Dermis blood vessel endothelial cell (primary cell): Measurements from ENCODE around the gene FHIP1B. TPM values are rescaled to one million over a fixed set of nuclear protein-coding genes. Genes with fewer than 3 reads are reported as not detected.

ENCODE experiments used
- DNase-seq: peaks from one replicate; pipeline ENCODE4 v3.0.0; 2010
- total RNA-seq: library from RNA; depleted of rRNA; stranded (reverse); fragments of >200 nt; gene quantifications from 2 replicates; pipeline ENCODE4 v1.2.3, GENCODE V29; 2014

Gene FHIP1B
- total RNA-seq, 1 donor from 2014 or later: 15.1 TPM

GRCh38 chr11:6238902-6239301, 4.5 kb upstream of the FHIP1B start, which contains the start of gene CNGA4:
CNGA4 (plus strand) TSS chr11:6239089; CDS start chr11:6239207, 118 bp downstream.
- DNase-seq: no peak

- no peak for DNase-seq
These were observed 3.4 kb upstream of the FHIP1B start for GRCh38 chr11:6237761-6238302.

- DNase-seq: no peak
These were observed 2.8 kb upstream of the FHIP1B start for GRCh38 chr11:6237266-6237665.

- no peak for DNase-seq
These were observed 451 bp downstream of the FHIP1B start for GRCh38 chr11:6233984-6234386.

- DNase-seq: no peak
These were observed 1.5 kb downstream of the FHIP1B start for GRCh38 chr11:6232899-6233298.

GRCh38 chr11:6229911-6230310, 4.5 kb downstream of the FHIP1B start:
- DNase-seq: no peak

- DNase-seq: no peak
These were observed 5.9 kb downstream of the FHIP1B start for GRCh38 chr11:6228520-6228919.

GRCh38 chr11:6225896-6226295, 8.5 kb downstream of the FHIP1B start:
- DNase-seq: peak; percentile 47

GRCh38 chr11:6225024-6225423, 9.4 kb downstream of the FHIP1B start:
- DNase-seq: peak; percentile 8

- DNase-seq: no peak
These were observed 10.0 kb downstream of the FHIP1B start for GRCh38 chr11:6224421-6224820.

- no peak for DNase-seq
These were observed 10.6 kb downstream of the FHIP1B start for GRCh38 chr11:6223854-6224253.

GRCh38 chr11:6219359-6219758, 15.1 kb downstream of the FHIP1B start:
- peak; percentile 75 for DNase-seq

GRCh38 chr11:6217722-6218121, 16.7 kb downstream of the FHIP1B start:
- DNase-seq: no peak

- DNase-seq: no peak
These were observed 17.9 kb downstream of the FHIP1B start for GRCh38 chr11:6216501-6216900.

- no peak for DNase-seq
These were observed 19.9 kb downstream of the FHIP1B start for GRCh38 chr11:6214530-6214929.

GRCh38 chr11:6210274-6210955, 24.0 kb downstream of the FHIP1B start:
- no peak for DNase-seq

GRCh38 chr11:6209801-6210200, 24.6 kb downstream of the FHIP1B start:
- DNase-seq: no peak

- no peak for DNase-seq
These were observed 27.8 kb downstream of the FHIP1B start for GRCh38 chr11:6206456-6207180.

GRCh38 chr11:6205366-6205765, 29.1 kb downstream of the FHIP1B start, which contains the start of gene C11orf42:
C11orf42 (plus strand) TSS chr11:6205557; CDS start chr11:6205616, 59 bp downstream.
- DNase-seq: no peak

GRCh38 chr11:6204706-6205105, 29.7 kb downstream of the FHIP1B start:
- DNase-seq: no peak

GRCh38 chr11:6203327-6203726, 31.1 kb downstream of the FHIP1B start:
- no peak for DNase-seq

- no peak for DNase-seq
These were observed 32.4 kb downstream of the FHIP1B start for GRCh38 chr11:6202041-6202440.

- no peak for DNase-seq
These were observed 33.0 kb downstream of the FHIP1B start for GRCh38 chr11:6201481-6201880.

GRCh38 chr11:6200975-6201374, 33.5 kb downstream of the FHIP1B start:
- DNase-seq: no peak
